ENCODE results near the gene LY6G6D.

Gene LY6G6D, protein sequence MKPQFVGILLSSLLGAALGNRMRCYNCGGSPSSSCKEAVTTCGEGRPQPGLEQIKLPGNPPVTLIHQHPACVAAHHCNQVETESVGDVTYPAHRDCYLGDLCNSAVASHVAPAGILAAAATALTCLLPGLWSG

DNA sequence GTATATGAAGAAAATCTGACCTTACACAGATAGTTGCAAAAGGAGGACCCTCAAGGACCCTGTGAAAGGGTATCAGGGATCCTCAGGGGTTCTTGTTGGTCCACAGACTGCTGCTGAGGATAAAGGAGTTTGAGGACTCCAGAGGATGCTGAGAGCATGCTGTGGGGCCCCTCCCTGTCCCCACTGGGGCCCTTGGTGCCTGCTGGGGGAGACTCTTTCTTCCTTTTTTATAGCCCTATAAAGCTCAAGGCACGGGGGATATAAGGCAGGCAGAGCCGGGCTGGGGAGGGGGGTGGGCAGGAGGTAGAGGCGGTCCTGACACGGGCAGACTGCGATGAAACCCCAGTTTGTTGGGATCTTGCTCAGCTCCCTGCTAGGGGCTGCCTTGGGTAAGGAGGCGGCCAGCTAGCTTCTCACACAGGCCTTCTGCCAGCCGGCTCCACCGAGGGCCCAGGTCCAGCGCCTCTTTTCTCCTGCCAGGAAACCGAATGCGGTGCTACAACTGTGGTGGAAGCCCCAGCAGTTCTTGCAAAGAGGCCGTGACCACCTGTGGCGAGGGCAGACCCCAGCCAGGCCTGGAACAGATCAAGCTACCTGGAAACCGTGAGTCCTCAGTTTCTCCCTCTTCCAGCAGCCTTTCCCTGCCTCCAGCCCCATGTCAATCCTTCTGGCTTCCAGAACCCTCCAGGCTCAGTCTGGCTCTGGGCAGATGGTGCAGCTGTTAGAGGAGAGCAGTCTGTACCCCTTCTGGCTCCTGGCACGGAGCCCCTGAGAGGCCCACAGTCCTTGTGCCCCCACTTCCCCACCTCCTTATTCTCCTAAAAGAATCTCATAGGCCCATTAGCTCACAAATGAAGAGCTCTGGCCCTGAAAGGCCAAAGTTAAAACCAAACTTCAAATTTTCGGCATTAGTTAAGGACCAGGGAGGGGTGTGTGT, at the start of gene LY6G6D:
Gene LY6G6D, plus strand, starts transcription at position 327 of the 937 bp plus-strand sequence. Its CDS starts 8 bp downstream, at position 335.
- Histone ChIP-seq H3K4me3 (ENCODE audit: insufficient read length, low read depth) (no peak within 1 kb of the TSS), H3K4me1 (ENCODE audit: insufficient read depth, insufficient read length) (peaks cover 6% of the 10 kb centered on the region), H3K9me3 (ENCODE audit: insufficient read depth, low read length) (no peaks in the 10 kb centered on the region), H3K9ac (ENCODE audit: insufficient read length, low read depth) (peak within 1 kb of the TSS; percentile 32), H3K27me3 (ENCODE audit: insufficient read depth, insufficient read length) (no peaks in the 10 kb centered on the region), H3K36me3 (ENCODE audit: insufficient read depth, insufficient read length, low read length) (no peaks in the 10 kb centered on the region)
- TF ChIP-seq SUZ12 (IDR thresholded peaks at IDR 0.05; ENCODE audit: extremely low read depth, insufficient read depth, insufficient read length) (no peak), ZNF274 (IDR thresholded peaks at IDR 0.05; ENCODE audit: low read depth, low read length) (no peak), YY1 (IDR thresholded peaks at IDR 0.05; ENCODE audit: insufficient read depth, insufficient read length) (no peak)
- no peak for DNase-seq (ENCODE audit: low read depth, low spot score)

DNA sequence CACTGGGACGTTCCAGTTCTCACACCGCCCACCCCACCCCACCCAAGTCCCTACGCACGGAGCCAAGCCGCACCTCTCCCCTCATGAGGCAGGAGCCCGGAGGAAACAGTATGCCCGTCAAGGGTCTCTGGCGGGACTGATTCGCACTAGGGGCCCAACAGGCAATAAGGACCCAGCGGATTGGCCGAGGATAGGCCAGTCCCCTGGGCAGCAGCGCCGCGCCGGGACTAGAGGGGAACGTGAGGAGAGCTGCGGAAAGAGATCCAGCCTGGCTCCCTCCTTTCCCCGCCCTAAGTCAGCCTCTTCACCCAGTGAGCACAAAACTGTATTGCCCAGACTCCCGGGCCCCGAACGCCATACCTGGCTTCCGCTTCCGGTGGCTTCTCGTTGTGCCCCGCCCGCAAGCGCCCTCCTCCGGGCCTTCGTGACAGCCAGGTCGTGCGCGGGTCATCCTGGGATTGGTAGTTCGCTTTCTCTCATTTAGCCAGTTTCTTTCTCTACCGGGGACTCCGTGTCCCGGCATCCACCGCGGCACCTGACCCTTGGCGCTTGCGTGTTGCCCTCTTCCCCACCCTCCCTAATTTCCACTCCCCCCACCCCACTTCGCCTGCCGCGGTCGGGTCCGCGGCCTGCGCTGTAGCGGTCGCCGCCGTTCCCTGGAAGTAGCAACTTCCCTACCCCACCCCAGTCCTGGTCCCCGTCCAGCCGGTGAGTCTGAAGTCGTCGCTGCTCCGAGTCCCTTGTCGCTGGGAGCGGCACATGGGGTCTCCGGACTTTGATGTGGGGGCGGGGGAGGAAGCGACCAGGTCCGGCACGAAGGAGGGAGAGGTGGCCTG, 49.4 kb upstream of the LY6G6D start, which contains the start of gene CSNK2B:
Gene CSNK2B, plus strand, starts transcription at position 580 of the 836 bp plus-strand sequence. CDS start 752 bp downstream, outside the sequence.
- peak within 1 kb of the TSS; percentile 93 for H3K4me3 ChIP-seq (ENCODE audit: insufficient read length, low read depth)
- DNase-seq (ENCODE audit: low read depth, low spot score), result peak; percentile 93
- peaks cover 66% of the 10 kb centered on the region for H3K36me3 ChIP-seq (ENCODE audit: insufficient read depth, insufficient read length, low read length)
- H3K9me3 ChIP-seq (ENCODE audit: insufficient read depth, low read length), result no peaks in the 10 kb centered on the region
- H3K27me3 ChIP-seq (ENCODE audit: insufficient read depth, insufficient read length), result no peaks in the 10 kb centered on the region
- TF ChIP-seq SUZ12 (IDR thresholded peaks at IDR 0.05; ENCODE audit: extremely low read depth, insufficient read depth, insufficient read length) (no peak), ZNF274 (IDR thresholded peaks at IDR 0.05; ENCODE audit: low read depth, low read length) (no peak), YY1 (IDR thresholded peaks at IDR 0.05; ENCODE audit: insufficient read depth, insufficient read length) (no peak)
- peak within 1 kb of the TSS; percentile 99 for H3K9ac ChIP-seq (ENCODE audit: insufficient read length, low read depth)
- H3K4me1 ChIP-seq (ENCODE audit: insufficient read depth, insufficient read length), result peaks cover 5% of the 10 kb centered on the region

DNA sequence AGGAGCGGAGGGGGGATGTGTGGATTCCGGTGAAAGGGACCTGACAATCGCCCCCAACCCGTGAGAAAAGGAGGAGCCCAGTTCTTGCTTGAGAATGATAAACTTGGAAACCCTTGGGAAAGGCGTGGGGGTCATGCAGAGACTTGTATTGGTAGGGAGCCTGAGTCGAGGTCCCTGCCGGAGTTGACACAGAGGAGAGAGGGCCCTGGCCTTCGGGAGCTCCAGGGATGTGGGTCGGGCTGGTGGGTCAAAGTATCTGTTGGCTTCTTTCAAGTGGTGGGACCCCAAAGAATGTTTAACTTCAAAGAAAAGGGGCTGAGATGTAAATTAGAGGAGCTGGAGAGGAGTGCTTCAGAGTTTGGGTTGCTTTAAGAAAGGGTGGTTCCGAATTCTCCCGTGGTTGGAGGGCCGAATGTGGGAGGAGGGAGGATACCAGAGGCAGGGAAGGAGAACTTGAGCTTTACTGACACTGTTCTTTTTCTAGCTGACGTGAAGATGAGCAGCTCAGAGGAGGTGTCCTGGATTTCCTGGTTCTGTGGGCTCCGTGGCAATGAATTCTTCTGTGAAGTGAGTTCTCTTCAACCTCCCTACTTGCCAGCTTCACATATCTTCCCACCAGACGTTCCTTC, 48.7 kb upstream of the LY6G6D start:
- H3K36me3 ChIP-seq (ENCODE audit: insufficient read depth, insufficient read length, low read length), result peaks cover 74% of the 10 kb centered on the region
- H3K9me3 ChIP-seq (ENCODE audit: insufficient read depth, low read length), result no peaks in the 10 kb centered on the region
- TF ChIP-seq ZNF274 (IDR thresholded peaks at IDR 0.05; ENCODE audit: low read depth, low read length) (no peak), SUZ12 (IDR thresholded peaks at IDR 0.05; ENCODE audit: extremely low read depth, insufficient read depth, insufficient read length) (no peak), YY1 (IDR thresholded peaks at IDR 0.05; ENCODE audit: insufficient read depth, insufficient read length) (no peak)
- DNase-seq (ENCODE audit: low read depth, low spot score), result no peak
- peak overlapping the region; percentile 89 for H3K9ac ChIP-seq (ENCODE audit: insufficient read length, low read depth)
- H3K4me1 ChIP-seq (ENCODE audit: insufficient read depth, insufficient read length), result peaks cover 5% of the 10 kb centered on the region
- peak overlapping the region; percentile 93 for H3K4me3 ChIP-seq (ENCODE audit: insufficient read length, low read depth)
- H3K27me3 ChIP-seq (ENCODE audit: insufficient read depth, insufficient read length), result no peaks in the 10 kb centered on the region

DNA sequence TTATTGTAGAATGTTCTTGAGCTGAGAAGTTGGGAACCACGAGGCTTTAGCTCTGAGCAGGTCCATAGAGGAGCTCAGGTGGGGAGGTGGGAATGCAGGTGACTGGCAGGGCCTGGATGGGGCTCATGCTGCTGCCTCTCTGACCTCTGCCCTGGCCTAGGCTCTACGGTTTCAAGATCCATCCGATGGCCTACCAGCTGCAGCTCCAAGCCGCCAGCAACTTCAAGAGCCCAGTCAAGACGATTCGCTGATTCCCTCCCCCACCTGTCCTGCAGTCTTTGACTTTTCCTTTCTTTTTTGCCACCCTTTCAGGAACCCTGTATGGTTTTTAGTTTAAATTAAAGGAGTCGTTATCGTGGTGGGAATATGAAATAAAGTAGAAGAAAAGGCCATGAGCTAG, 45.5 kb upstream of the LY6G6D start, which contains the start of gene LY6G5B:
Gene LY6G5B, plus strand, starts transcription at position 301 of the 400 bp plus-strand sequence. CDS start 975 bp downstream, outside the sequence.
- Histone ChIP-seq H3K4me3 (ENCODE audit: insufficient read length, low read depth) (no peak within 1 kb of the TSS), H3K27me3 (ENCODE audit: insufficient read depth, insufficient read length) (no peaks in the 10 kb centered on the region), H3K4me1 (ENCODE audit: insufficient read depth, insufficient read length) (peaks cover 2% of the 10 kb centered on the region), H3K9me3 (ENCODE audit: insufficient read depth, low read length) (no peaks in the 10 kb centered on the region), H3K36me3 (ENCODE audit: insufficient read depth, insufficient read length, low read length) (peaks cover 72% of the 10 kb centered on the region), H3K9ac (ENCODE audit: insufficient read length, low read depth) (no peak within 1 kb of the TSS)
- DNase-seq (ENCODE audit: low read depth, low spot score), result no peak
- no peak for TF ChIP-seq ZNF274 (IDR thresholded peaks at IDR 0.05; ENCODE audit: low read depth, low read length)
- no peak for TF ChIP-seq YY1 (IDR thresholded peaks at IDR 0.05; ENCODE audit: insufficient read depth, insufficient read length)
- no peak for TF ChIP-seq SUZ12 (IDR thresholded peaks at IDR 0.05; ENCODE audit: extremely low read depth, insufficient read depth, insufficient read length)

DNA sequence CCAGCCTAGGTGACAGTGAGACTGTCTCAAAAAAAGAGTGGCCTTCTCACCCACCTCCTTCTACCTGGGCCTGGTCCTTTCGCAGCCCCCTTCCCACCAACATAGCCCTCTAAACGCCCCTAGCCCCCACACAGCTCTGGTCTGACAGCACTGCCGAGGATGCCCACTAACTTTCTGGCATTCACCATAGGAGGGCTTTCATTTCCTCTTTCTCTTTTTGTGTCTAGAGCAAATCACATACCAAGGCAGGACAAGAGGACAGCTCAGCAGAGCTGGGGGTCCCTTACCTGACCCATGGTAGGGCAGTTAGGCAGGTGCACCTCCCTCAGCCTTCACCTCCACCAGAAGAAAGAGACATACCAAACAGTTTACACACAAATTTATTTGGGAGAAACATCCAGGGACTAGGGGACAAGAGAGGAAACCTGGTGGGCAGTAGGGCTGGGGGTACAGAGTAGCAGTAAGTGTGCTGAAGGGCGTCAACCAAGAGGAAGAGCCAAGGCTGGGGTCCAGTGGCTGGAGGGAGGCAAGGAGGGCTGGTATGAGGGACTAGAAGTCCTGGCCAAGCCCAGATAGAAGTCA, 38.7 kb upstream of the LY6G6D start:
- TF ChIP-seq YY1 (IDR thresholded peaks at IDR 0.05; ENCODE audit: insufficient read depth, insufficient read length), result no peak
- no peak for TF ChIP-seq ZNF274 (IDR thresholded peaks at IDR 0.05; ENCODE audit: low read depth, low read length)
- no peak for TF ChIP-seq SUZ12 (IDR thresholded peaks at IDR 0.05; ENCODE audit: extremely low read depth, insufficient read depth, insufficient read length)
- H3K4me1 ChIP-seq (ENCODE audit: insufficient read depth, insufficient read length), result no peaks in the 10 kb centered on the region
- peaks cover 26% of the 10 kb centered on the region for H3K36me3 ChIP-seq (ENCODE audit: insufficient read depth, insufficient read length, low read length)
- H3K4me3 ChIP-seq (ENCODE audit: insufficient read length, low read depth), result no peak overlapping the region
- no peak for DNase-seq (ENCODE audit: low read depth, low spot score)
- H3K9me3 ChIP-seq (ENCODE audit: insufficient read depth, low read length), result no peaks in the 10 kb centered on the region
- H3K27me3 ChIP-seq (ENCODE audit: insufficient read depth, insufficient read length), result no peaks in the 10 kb centered on the region
- H3K9ac ChIP-seq (ENCODE audit: insufficient read length, low read depth), result no peak overlapping the region

DNA sequence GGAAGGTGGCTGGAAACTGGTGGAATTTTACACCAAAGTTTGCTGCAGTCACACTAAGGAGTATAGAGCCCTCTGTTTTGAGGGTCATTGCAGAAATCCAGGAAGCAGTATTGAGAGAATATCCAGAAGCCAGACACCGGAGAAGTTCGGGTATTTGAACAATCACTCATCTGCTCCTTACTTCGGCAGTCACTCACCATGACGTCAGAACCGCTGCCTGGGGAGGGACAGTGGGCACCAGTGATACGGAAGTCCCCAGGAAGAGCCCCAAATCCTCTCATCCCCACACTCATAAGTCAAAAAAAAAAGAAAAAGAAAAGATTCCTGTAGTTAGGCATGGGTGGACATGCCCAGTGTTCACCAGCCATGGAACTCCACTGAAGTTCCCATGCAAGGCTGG, 38.2 kb upstream of the LY6G6D start:
- DNase-seq (ENCODE audit: low read depth, low spot score), result no peak
- no peak for TF ChIP-seq SUZ12 (IDR thresholded peaks at IDR 0.05; ENCODE audit: extremely low read depth, insufficient read depth, insufficient read length)
- no peak for TF ChIP-seq YY1 (IDR thresholded peaks at IDR 0.05; ENCODE audit: insufficient read depth, insufficient read length)
- no peak for TF ChIP-seq ZNF274 (IDR thresholded peaks at IDR 0.05; ENCODE audit: low read depth, low read length)
- H3K36me3 ChIP-seq (ENCODE audit: insufficient read depth, insufficient read length, low read length), result peaks cover 21% of the 10 kb centered on the region
- no peak overlapping the region for H3K4me3 ChIP-seq (ENCODE audit: insufficient read length, low read depth)
- H3K9ac ChIP-seq (ENCODE audit: insufficient read length, low read depth), result no peak overlapping the region
- no peaks in the 10 kb centered on the region for H3K27me3 ChIP-seq (ENCODE audit: insufficient read depth, insufficient read length)
- no peaks in the 10 kb centered on the region for H3K4me1 ChIP-seq (ENCODE audit: insufficient read depth, insufficient read length)
- H3K9me3 ChIP-seq (ENCODE audit: insufficient read depth, low read length), result no peaks in the 10 kb centered on the region

Measured in NT2/D1 (cell line).